ENCODE measurements around the gene TMEM134. TPM values are rescaled to one million over a fixed set of nuclear protein-coding genes. Genes with fewer than 3 reads are reported as not detected.

Gene TMEM134
- total RNA-seq, 4 donors from 2014 or later, result 6.9 to 59.5 (median 36.0) TPM

- intact Hi-C loops (cut with DNase I; ENCODE audit: low total_unique reads), result no loop called here
- Histone ChIP-seq H3K4me1 (no peaks in the 10 kb centered on the region), H3K27me3 (no peaks in the 10 kb centered on the region), H3K27ac (no peak overlapping the region), H3K4me3 (no peak overlapping the region), H3K9me3 (no peaks in the 10 kb centered on the region), H3K36me3 (no peaks in the 10 kb centered on the region)
- DNase-seq, result no peak
- TF ChIP-seq, protein P1, sequence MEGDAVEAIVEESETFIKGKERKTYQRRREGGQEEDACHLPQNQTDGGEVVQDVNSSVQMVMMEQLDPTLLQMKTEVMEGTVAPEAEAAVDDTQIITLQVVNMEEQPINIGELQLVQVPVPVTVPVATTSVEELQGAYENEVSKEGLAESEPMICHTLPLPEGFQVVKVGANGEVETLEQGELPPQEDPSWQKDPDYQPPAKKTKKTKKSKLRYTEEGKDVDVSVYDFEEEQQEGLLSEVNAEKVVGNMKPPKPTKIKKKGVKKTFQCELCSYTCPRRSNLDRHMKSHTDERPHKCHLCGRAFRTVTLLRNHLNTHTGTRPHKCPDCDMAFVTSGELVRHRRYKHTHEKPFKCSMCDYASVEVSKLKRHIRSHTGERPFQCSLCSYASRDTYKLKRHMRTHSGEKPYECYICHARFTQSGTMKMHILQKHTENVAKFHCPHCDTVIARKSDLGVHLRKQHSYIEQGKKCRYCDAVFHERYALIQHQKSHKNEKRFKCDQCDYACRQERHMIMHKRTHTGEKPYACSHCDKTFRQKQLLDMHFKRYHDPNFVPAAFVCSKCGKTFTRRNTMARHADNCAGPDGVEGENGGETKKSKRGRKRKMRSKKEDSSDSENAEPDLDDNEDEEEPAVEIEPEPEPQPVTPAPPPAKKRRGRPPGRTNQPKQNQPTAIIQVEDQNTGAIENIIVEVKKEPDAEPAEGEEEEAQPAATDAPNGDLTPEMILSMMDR (IDR thresholded peaks at IDR 0.05), result no peak
- TF ChIP-seq POLR2A (IDR thresholded peaks at IDR 0.05), result no peak
Observed at GRCh38 chr11:67492069-67492727, 23.1 kb upstream of the TMEM134 start.

DNA sequence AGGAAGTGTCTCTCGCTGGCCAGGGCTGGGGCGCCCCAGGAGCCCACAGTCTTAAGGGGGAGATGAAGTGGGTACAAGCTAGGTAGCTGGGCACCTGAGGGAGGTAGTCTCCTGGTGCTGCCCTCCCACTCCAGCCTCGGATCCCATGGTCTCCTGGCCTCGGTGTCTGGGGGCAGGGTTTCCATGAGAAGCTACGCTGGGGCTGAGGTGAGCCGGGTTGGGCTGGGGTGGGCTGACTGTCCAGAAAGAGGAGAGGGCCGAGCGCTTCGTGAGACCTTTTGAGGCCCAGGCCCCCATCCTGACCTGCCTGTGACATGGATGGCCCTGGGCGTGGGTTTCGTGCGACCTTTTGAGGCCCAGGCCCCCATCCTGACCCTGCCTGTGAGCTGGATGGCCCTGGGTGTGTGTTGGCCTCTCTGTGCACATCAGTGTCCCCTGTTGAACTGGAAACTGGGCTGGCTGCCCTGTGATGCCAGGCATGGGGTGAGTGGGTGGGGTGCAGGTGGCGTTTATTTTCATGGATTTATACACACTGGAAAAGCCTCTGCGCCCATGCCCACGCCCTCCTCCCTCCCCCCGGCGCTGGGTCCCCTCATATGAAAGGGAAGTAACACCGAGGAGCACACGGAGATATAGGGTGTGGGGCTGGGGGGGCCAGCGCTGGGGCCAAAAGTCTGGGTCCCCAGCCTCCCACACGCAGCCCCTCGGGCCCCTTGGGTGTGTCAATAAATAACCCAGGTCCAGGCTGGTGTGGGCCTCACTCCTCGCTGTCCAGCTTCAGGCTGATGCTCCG, 22.4 kb upstream of the TMEM134 start:
- TF ChIP-seq, protein P1 (IDR thresholded peaks at IDR 0.05), result no peak
- no peak for TF ChIP-seq POLR2A (IDR thresholded peaks at IDR 0.05)
- Histone ChIP-seq H3K27ac (no peak overlapping the region), H3K4me3 (no peak overlapping the region), H3K9me3 (no peaks in the 10 kb centered on the region), H3K4me1 (no peaks in the 10 kb centered on the region), H3K36me3 (no peaks in the 10 kb centered on the region), H3K27me3 (no peaks in the 10 kb centered on the region)
- intact Hi-C loops (cut with DNase I; ENCODE audit: low total_unique reads), result no loop called here
- no peak for DNase-seq

DNA sequence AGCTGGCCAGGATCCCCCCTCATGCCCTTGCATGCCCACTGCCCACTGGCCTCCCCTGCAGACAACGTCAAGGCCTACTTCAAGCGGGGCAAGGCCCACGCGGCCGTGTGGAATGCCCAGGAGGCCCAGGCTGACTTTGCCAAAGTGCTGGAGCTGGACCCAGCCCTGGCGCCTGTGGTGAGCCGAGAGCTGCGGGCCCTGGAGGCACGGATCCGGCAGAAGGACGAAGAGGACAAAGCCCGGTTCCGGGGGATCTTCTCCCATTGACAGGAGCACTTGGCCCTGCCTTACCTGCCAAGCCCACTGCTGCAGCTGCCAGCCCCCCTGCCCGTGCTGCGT, 21.6 kb upstream of the TMEM134 start:
- TF ChIP-seq POLR2A (IDR thresholded peaks at IDR 0.05), result no peak
- TF ChIP-seq, protein P1 (IDR thresholded peaks at IDR 0.05), result no peak
- H3K9me3 ChIP-seq, result no peaks in the 10 kb centered on the region
- no peak overlapping the region for H3K4me3 ChIP-seq
- H3K4me1 ChIP-seq, result no peaks in the 10 kb centered on the region
- H3K36me3 ChIP-seq, result no peaks in the 10 kb centered on the region
- no peaks in the 10 kb centered on the region for H3K27me3 ChIP-seq
- intact Hi-C loops (cut with DNase I; ENCODE audit: low total_unique reads), result no loop called here
- no peak overlapping the region for H3K27ac ChIP-seq
- no peak for DNase-seq

GRCh38 chr11:67489885-67490726, 21.1 kb upstream of the TMEM134 start:
- intact Hi-C loops (cut with DNase I; ENCODE audit: low total_unique reads), result no loop called here
- no peaks in the 10 kb centered on the region for H3K4me1 ChIP-seq
- TF ChIP-seq, protein P1 (IDR thresholded peaks at IDR 0.05), result no peak
- no peak for TF ChIP-seq POLR2A (IDR thresholded peaks at IDR 0.05)
- no peak overlapping the region for H3K4me3 ChIP-seq
- no peaks in the 10 kb centered on the region for H3K36me3 ChIP-seq
- no peaks in the 10 kb centered on the region for H3K27me3 ChIP-seq
- no peaks in the 10 kb centered on the region for H3K9me3 ChIP-seq
- H3K27ac ChIP-seq, result no peak overlapping the region
- no peak for DNase-seq
